ENCODE measurements around the gene DCD. TPM values are rescaled to one million over a fixed set of nuclear protein-coding genes. Genes with fewer than 3 reads are reported as not detected.

DCD gene, protein sequence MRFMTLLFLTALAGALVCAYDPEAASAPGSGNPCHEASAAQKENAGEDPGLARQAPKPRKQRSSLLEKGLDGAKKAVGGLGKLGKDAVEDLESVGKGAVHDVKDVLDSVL
- total RNA-seq, result not detected in 2 replicates

DNA sequence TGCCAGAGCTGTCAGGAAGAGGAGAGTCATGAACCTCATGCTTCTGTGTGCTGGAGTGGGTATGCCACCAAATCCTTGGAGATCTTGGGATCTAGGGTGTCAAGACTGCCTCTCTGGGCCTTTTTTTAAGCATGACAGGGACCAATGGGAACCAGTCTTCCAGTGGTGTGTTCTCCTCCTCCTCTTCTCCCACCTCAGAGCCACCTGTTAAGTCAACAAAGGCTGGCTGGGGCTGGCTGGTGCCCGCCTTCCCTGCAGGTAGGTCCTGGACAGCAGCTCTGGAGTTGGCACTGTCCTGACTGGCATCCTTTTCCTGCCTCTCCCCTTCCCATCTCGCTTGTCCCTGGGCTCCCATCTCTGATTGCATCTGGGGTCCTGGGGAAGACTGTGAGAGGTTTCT is at the start of gene DCD:
Gene DCD, minus strand, starts transcription at position 101 of the 400 bp plus-strand sequence. Its CDS starts 62 bp downstream, at position 39.
- TF ChIP-seq, protein P1, sequence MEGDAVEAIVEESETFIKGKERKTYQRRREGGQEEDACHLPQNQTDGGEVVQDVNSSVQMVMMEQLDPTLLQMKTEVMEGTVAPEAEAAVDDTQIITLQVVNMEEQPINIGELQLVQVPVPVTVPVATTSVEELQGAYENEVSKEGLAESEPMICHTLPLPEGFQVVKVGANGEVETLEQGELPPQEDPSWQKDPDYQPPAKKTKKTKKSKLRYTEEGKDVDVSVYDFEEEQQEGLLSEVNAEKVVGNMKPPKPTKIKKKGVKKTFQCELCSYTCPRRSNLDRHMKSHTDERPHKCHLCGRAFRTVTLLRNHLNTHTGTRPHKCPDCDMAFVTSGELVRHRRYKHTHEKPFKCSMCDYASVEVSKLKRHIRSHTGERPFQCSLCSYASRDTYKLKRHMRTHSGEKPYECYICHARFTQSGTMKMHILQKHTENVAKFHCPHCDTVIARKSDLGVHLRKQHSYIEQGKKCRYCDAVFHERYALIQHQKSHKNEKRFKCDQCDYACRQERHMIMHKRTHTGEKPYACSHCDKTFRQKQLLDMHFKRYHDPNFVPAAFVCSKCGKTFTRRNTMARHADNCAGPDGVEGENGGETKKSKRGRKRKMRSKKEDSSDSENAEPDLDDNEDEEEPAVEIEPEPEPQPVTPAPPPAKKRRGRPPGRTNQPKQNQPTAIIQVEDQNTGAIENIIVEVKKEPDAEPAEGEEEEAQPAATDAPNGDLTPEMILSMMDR (IDR thresholded peaks at IDR 0.05; ENCODE audit: insufficient read depth, low read depth, low read length), result no peak
- no peak for DNase-seq (ENCODE audit: low read depth)
- H3K4me3 ChIP-seq (ENCODE audit: low read depth, low read length), result no peak within 1 kb of the TSS

DNA sequence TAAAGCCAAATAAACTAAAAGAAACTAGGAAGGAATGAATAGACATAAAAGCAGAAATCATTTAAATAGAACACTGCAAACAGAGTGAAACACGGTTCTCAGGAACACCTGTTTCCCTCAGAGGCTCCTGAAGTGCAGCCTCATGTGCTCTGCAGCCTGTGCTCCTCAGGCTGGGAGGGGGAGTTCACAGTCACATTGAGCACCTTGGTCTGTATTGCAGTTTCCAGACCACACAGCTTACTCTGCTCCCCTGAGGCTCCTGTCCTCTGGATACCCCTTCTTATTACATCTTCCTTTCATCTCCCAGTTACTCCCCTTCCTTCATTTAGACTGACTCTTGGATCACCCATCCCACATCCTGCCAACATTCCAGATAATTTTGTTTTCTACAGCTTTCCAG is 49.7 kb upstream of the DCD start:
- TF ChIP-seq, protein P1 (IDR thresholded peaks at IDR 0.05; ENCODE audit: insufficient read depth, low read depth, low read length), result no peak
- no peak overlapping the region for H3K4me3 ChIP-seq (ENCODE audit: low read depth, low read length)
- DNase-seq (ENCODE audit: low read depth), result no peak

DNA sequence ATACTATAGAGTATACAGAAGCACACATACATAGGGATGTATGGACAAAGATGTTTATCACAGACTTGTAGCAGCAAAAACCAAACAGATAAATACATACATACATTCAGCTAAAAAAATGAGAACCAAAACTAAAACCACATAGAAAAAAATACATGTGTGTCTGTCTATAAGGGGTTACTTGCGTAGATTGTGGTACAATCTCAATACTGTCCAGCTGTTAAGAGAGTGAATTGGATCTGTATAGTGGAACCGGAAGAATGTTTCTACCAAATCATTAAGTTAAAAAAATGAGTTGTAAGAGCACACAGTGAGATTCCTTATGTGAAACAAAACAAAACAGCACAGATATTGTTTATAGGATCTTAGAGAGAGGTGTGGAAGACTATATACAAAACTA is 44.2 kb upstream of the DCD start:
- no peak for DNase-seq (ENCODE audit: low read depth)
- TF ChIP-seq, protein P1 (IDR thresholded peaks at IDR 0.05; ENCODE audit: insufficient read depth, low read depth, low read length), result no peak
- no peak overlapping the region for H3K4me3 ChIP-seq (ENCODE audit: low read depth, low read length)

DNA sequence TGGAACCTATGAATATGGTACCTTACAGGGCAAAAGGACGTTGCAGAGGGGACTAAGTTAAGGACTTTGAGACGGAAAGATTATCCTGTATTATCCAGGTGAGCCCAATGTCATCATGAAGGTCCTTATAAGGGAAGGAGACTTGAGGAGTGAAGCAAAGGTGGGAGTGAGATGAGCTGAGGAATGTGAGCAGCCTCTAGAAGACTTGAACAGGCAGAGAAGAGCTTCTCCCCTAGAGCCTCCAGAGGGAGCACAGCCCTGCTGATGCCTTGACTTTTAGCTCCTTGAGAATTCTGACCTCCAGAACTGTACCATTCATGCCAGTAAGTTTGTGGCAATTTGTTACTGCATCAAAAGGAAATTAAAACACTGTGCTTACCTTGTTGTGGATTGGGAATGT is 41.8 kb upstream of the DCD start:
- H3K4me3 ChIP-seq (ENCODE audit: low read depth, low read length), result no peak overlapping the region
- TF ChIP-seq, protein P1 (IDR thresholded peaks at IDR 0.05; ENCODE audit: insufficient read depth, low read depth, low read length), result peak; percentile 30
- DNase-seq (ENCODE audit: low read depth), result no peak

DNA sequence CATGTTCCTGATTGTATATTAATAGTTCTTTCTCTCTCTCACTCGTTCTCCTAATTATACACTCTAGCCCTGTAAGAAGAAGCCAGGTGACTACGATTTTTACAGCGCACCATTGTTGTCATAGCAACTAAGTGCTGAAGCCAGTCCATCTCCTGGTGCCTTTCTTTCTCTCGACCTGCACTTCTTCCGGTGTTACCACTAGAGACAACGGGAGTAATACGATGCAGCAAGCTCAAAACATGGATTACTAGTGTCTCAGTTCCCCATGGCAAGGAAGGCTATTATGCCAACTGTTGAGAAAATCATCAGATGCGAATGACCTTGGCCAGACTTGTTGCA is 40.8 kb upstream of the DCD start:
- TF ChIP-seq, protein P1 (IDR thresholded peaks at IDR 0.05; ENCODE audit: insufficient read depth, low read depth, low read length), result no peak
- DNase-seq (ENCODE audit: low read depth), result no peak
- no peak overlapping the region for H3K4me3 ChIP-seq (ENCODE audit: low read depth, low read length)

DNA sequence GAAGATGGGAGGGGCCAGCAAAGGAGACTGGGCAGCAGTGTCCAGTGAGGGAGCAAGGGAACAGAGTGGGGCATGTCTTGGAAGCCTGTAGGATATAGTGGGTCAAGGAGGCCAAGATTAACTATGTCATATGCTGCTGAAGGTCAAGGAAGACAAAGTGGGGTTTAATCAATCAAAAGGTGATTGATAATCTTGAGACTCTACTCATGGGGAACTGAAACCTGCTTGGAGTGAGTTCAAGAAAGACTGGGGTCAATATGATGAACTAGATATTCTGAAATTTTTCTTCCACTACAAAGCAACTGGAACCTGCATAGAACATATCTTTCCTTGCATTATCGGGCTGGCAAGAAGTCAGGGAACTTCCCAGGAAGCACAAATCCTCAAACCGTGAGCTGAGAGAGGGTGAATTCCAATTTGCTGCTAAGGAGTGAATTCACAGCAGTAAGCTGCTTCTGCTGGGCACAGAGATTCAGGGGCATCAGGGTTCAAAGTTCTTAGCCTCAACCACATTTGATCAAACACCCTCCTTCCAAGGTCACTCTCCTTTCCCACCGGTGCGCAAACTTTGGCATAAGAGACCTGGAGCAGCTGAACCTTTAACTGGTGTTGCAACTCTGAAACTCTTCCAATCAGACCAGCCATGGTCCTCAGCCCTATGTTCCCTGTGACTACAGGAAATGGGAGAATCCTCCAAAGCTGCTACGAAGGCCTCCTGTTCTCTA is 40.3 kb upstream of the DCD start:
- TF ChIP-seq, protein P1 (IDR thresholded peaks at IDR 0.05; ENCODE audit: insufficient read depth, low read depth, low read length), result no peak
- DNase-seq (ENCODE audit: low read depth), result no peak
- H3K4me3 ChIP-seq (ENCODE audit: low read depth, low read length), result no peak overlapping the region
